ENCODE results near the gene BGN.

BGN gene

DNA sequence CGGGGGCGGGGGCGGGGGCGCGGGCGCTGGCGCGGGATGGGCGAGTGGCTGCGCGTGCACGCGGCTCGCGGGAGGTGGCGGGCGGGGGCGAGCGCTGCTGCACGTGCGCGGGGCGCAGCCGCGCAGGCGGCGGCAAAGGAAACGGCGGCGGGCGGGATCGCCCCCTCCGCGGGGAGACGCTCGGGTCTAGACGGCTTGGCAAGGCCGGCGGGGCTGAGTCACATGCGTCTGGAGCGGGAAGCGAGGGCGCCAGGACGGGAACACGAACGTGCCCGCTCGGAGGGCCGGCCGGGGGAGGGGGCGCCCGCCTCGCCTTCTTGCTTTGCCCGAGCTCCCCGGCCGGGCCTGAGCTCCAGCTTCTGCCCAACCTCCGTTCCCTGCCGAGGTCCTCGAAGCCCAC, 20.1 kb upstream of the BGN start:
- peaks cover 0 to 4% of the 10 kb centered on the region in 2 experiments for H3K27me3 ChIP-seq (ENCODE audit: control insufficient read depth in 1 of 2, insufficient read depth in 1 of 2, low read length in 2 of 2)
- H3K18ac ChIP-seq (ENCODE audit: low read depth in 1 of 2, low read length in 2 of 2) = peak overlapping the region in 1 of 2 experiments; percentile 80
- H3K14ac ChIP-seq (ENCODE audit: low read length in 2 of 2) = peak overlapping the region in 1 of 2 experiments; percentile 20
- H3K36me3 ChIP-seq (ENCODE audit: control insufficient read depth in 1 of 2, insufficient read depth in 2 of 2, low read depth in 1 of 2, low read length in 2 of 2) = no peaks in the 10 kb centered on the region
- H3K27ac ChIP-seq (ENCODE audit: low read length, poor library complexity, severe bottlenecking) = no peak overlapping the region
- H2BK5ac ChIP-seq (ENCODE audit: low read depth, low read length, poor library complexity, severe bottlenecking) = no peak overlapping the region
- peak overlapping the region; percentile 49 for H2BK120ac ChIP-seq (ENCODE audit: low read depth, low read length)
- no peak overlapping the region for H3K9ac ChIP-seq (ENCODE audit: low read length)
- H2AK5ac ChIP-seq (ENCODE audit: low read length, severe bottlenecking) = no peak overlapping the region
- whole genome bisulfite sequencing = 2% methylated on average over 11 of the region's 59 CpGs
- H2BK15ac ChIP-seq (ENCODE audit: low read depth, poor library complexity, severe bottlenecking) = no peak overlapping the region
- no peaks in the 10 kb centered on the region for H3K9me3 ChIP-seq (ENCODE audit: control insufficient read depth, low read length)
- H4K91ac ChIP-seq (ENCODE audit: low read length) = peak overlapping the region; percentile 68
- H3K23ac ChIP-seq (ENCODE audit: low read length in 2 of 2) = no peak overlapping the region
- peak; percentile 54 for DNase-seq
- H3K4me3 ChIP-seq (ENCODE audit: insufficient read depth in 1 of 2, low read depth in 1 of 2, low read length in 2 of 2) = peak overlapping the region in 1 of 2 experiments; percentile 47
- peak overlapping the region; percentile 54 for H4K8ac ChIP-seq (ENCODE audit: low read length)
- peaks cover 3% of the 10 kb centered on the region for H3K79me1 ChIP-seq (replicated peaks; ENCODE audit: low read length, poor library complexity, severe bottlenecking)
- H3K4me1 ChIP-seq (ENCODE audit: control insufficient read depth, insufficient read depth, low read depth, low read length) = peaks cover 25% of the 10 kb centered on the region
- no peak overlapping the region for H3K4ac ChIP-seq (ENCODE audit: low read depth in 1 of 2, low read length in 2 of 2)
- no peak overlapping the region for H2AFZ ChIP-seq (ENCODE audit: low read depth, low read length)
- no peak overlapping the region for H3K4me2 ChIP-seq (ENCODE audit: low read length, poor library complexity, severe bottlenecking)
- H2BK12ac ChIP-seq (ENCODE audit: low read length in 2 of 2) = peak overlapping the region in 1 of 2 experiments; percentile 54

- H3K9me3 ChIP-seq (ENCODE audit: control insufficient read depth, low read length) = no peaks in the 10 kb centered on the region
- WGBS = 83% methylated on average over 7 of the region's 7 CpGs
- no peak overlapping the region for H3K23ac ChIP-seq (ENCODE audit: low read length in 2 of 2)
- H3K79me1 ChIP-seq (replicated peaks; ENCODE audit: low read length, poor library complexity, severe bottlenecking) = no peaks in the 10 kb centered on the region
- peak overlapping the region in 1 of 2 experiments; percentile 54 for H2BK12ac ChIP-seq (ENCODE audit: low read length in 2 of 2)
- H3K36me3 ChIP-seq (ENCODE audit: control insufficient read depth in 1 of 2, insufficient read depth in 2 of 2, low read depth in 1 of 2, low read length in 2 of 2) = no peaks in the 10 kb centered on the region
- H3K4me1 ChIP-seq (ENCODE audit: control insufficient read depth, insufficient read depth, low read depth, low read length) = peaks cover 25% of the 10 kb centered on the region
- peak overlapping the region in 1 of 2 experiments; percentile 47 for H3K4me3 ChIP-seq (ENCODE audit: insufficient read depth in 1 of 2, low read depth in 1 of 2, low read length in 2 of 2)
- no peak overlapping the region for H2AFZ ChIP-seq (ENCODE audit: low read depth, low read length)
- H3K18ac ChIP-seq (ENCODE audit: low read depth in 1 of 2, low read length in 2 of 2) = peak overlapping the region; percentile 33 to 80
- no peak overlapping the region for H3K4me2 ChIP-seq (ENCODE audit: low read length, poor library complexity, severe bottlenecking)
- H2AK5ac ChIP-seq (ENCODE audit: low read length, severe bottlenecking) = no peak overlapping the region
- H3K27me3 ChIP-seq (ENCODE audit: control insufficient read depth in 1 of 2, insufficient read depth in 1 of 2, low read length in 2 of 2) = peaks cover 0 to 4% of the 10 kb centered on the region in 2 experiments
- peak overlapping the region in 1 of 2 experiments; percentile 8 for H3K4ac ChIP-seq (ENCODE audit: low read depth in 1 of 2, low read length in 2 of 2)
- no peak overlapping the region for H2BK15ac ChIP-seq (ENCODE audit: low read depth, poor library complexity, severe bottlenecking)
- H4K91ac ChIP-seq (ENCODE audit: low read length) = peak overlapping the region; percentile 68
- DNase-seq = no peak
- H4K8ac ChIP-seq (ENCODE audit: low read length) = peak overlapping the region; percentile 54
- H2BK120ac ChIP-seq (ENCODE audit: low read depth, low read length) = peak overlapping the region; percentile 49
- H3K27ac ChIP-seq (ENCODE audit: low read length, poor library complexity, severe bottlenecking) = no peak overlapping the region
- H2BK5ac ChIP-seq (ENCODE audit: low read depth, low read length, poor library complexity, severe bottlenecking) = no peak overlapping the region
- H3K9ac ChIP-seq (ENCODE audit: low read length) = no peak overlapping the region
- H3K14ac ChIP-seq (ENCODE audit: low read length in 2 of 2) = peak overlapping the region in 1 of 2 experiments; percentile 20
These were observed 19.5 kb upstream of the BGN start for GRCh38 chrX:153475271-153475670.

DNA sequence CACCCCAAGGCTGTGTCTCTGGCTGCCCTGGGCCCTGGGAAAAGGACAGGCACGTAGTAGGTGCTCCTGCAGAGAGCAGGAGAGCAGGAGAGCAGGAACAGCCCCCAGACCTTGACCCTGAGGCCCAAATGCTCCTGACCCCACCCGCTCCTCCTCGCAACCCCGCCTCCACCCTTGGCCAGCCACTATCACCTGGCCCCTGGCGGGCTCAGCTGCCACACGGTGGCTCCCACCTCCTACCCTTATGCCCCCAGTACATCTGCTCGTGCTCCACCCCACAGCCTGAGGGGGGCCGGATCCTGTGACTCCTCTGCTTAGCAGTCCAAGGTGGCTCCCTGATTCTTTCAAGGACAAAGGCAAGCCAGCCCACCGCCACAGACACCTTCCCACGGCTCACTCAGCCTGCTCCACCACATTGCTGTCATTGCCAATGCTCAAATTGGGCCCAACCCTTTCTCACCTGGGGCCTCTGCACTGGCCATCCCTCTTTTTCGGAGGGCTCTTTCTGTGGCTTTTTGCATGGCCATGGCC, 19.0 kb upstream of the BGN start:
- Histone ChIP-seq H3K4me2 (ENCODE audit: low read length, poor library complexity, severe bottlenecking) (no peak overlapping the region), H3K4me1 (ENCODE audit: control insufficient read depth, insufficient read depth, low read depth, low read length) (peaks cover 25% of the 10 kb centered on the region), H3K36me3 (ENCODE audit: control insufficient read depth in 1 of 2, insufficient read depth in 2 of 2, low read depth in 1 of 2, low read length in 2 of 2) (no peaks in the 10 kb centered on the region), H4K91ac (ENCODE audit: low read length) (no peak overlapping the region), H2BK15ac (ENCODE audit: low read depth, poor library complexity, severe bottlenecking) (no peak overlapping the region), H3K27me3 (ENCODE audit: control insufficient read depth in 1 of 2, insufficient read depth in 1 of 2, low read length in 2 of 2) (peaks cover 0 to 4% of the 10 kb centered on the region in 2 experiments), H2AFZ (ENCODE audit: low read depth, low read length) (no peak overlapping the region), H3K79me1 (replicated peaks; ENCODE audit: low read length, poor library complexity, severe bottlenecking) (no peaks in the 10 kb centered on the region), H4K8ac (ENCODE audit: low read length) (no peak overlapping the region), H3K14ac (ENCODE audit: low read length in 2 of 2) (no peak overlapping the region), H3K4ac (ENCODE audit: low read depth in 1 of 2, low read length in 2 of 2) (no peak overlapping the region), H3K27ac (ENCODE audit: low read length, poor library complexity, severe bottlenecking) (no peak overlapping the region), H3K23ac (ENCODE audit: low read length in 2 of 2) (no peak overlapping the region), H2BK120ac (ENCODE audit: low read depth, low read length) (no peak overlapping the region), H2AK5ac (ENCODE audit: low read length, severe bottlenecking) (no peak overlapping the region), H3K18ac (ENCODE audit: low read depth in 1 of 2, low read length in 2 of 2) (peak overlapping the region in 1 of 2 experiments; percentile 57), H2BK12ac (ENCODE audit: low read length in 2 of 2) (no peak overlapping the region), H3K4me3 (ENCODE audit: insufficient read depth in 1 of 2, low read depth in 1 of 2, low read length in 2 of 2) (no peak overlapping the region), H3K9ac (ENCODE audit: low read length) (no peak overlapping the region), H3K9me3 (ENCODE audit: control insufficient read depth, low read length) (no peaks in the 10 kb centered on the region), H2BK5ac (ENCODE audit: low read depth, low read length, poor library complexity, severe bottlenecking) (no peak overlapping the region)
- WGBS = 89% methylated on average over 11 of the region's 11 CpGs
- no peak for DNase-seq

DNA sequence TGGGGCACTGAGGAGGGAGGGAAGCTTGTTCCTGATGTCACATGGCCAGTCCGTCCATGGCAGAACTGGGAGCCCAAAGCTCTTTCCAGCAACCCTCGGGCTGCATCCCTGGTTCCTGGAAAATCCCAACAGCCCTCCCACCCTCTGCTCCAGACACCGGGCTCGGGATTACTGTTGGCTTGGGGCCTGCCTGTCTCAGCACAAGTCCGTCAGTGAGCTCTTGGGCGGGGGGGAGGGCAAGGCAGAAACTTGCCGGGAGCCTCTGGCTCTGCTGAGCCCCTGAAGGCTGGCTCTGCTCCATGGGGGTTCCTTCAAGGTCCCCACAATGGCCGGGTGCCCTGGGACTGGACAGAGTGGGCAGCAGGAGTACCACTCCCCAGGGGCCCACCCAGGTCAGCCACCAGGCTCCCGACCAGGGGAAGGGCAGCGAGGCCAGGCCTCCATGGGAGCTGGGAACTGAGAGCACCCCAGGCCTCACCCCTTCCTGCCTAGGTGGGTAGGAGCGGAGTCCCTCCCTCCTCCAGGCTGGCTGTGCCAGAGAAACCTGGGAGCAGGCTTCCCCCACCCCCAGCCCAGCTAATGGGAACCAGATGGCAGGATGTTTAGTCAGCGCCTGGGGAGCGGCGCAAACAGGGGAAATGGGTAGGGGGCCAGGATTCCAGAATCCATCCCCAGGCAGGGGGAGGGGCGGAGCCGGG, 18.0 kb upstream of the BGN start:
- Histone ChIP-seq H3K4me3 (ENCODE audit: insufficient read depth in 1 of 2, low read depth in 1 of 2, low read length in 2 of 2) (peak overlapping the region in 1 of 2 experiments; percentile 24), H3K14ac (ENCODE audit: low read length in 2 of 2) (no peak overlapping the region)
- 44% methylated on average over 9 of the region's 16 CpGs for WGBS

More for the DNA sequence above, 18.0 kb upstream of the BGN start:
- Histone ChIP-seq H2BK5ac (ENCODE audit: low read depth, low read length, poor library complexity, severe bottlenecking) (no peak overlapping the region), H3K23ac (ENCODE audit: low read length in 2 of 2) (no peak overlapping the region), H2AFZ (ENCODE audit: low read depth, low read length) (no peak overlapping the region), H3K18ac (ENCODE audit: low read depth in 1 of 2, low read length in 2 of 2) (peak overlapping the region; percentile 32 to 33), H3K36me3 (ENCODE audit: control insufficient read depth in 1 of 2, insufficient read depth in 2 of 2, low read depth in 1 of 2, low read length in 2 of 2) (no peaks in the 10 kb centered on the region), H2BK12ac (ENCODE audit: low read length in 2 of 2) (no peak overlapping the region), H3K4me2 (ENCODE audit: low read length, poor library complexity, severe bottlenecking) (no peak overlapping the region), H2AK5ac (ENCODE audit: low read length, severe bottlenecking) (no peak overlapping the region), H3K4ac (ENCODE audit: low read depth in 1 of 2, low read length in 2 of 2) (no peak overlapping the region), H3K4me1 (ENCODE audit: control insufficient read depth, insufficient read depth, low read depth, low read length) (peaks cover 16% of the 10 kb centered on the region), H3K9ac (ENCODE audit: low read length) (peak overlapping the region; percentile 9), H3K9me3 (ENCODE audit: control insufficient read depth, low read length) (no peaks in the 10 kb centered on the region), H4K8ac (ENCODE audit: low read length) (peak overlapping the region; percentile 75), H3K27ac (ENCODE audit: low read length, poor library complexity, severe bottlenecking) (no peak overlapping the region), H3K79me1 (replicated peaks; ENCODE audit: low read length, poor library complexity, severe bottlenecking) (no peaks in the 10 kb centered on the region), H2BK15ac (ENCODE audit: low read depth, poor library complexity, severe bottlenecking) (peak overlapping the region; percentile 19), H4K91ac (ENCODE audit: low read length) (peak overlapping the region; percentile 69), H2BK120ac (ENCODE audit: low read depth, low read length) (peak overlapping the region; percentile 49), H3K27me3 (ENCODE audit: control insufficient read depth in 1 of 2, insufficient read depth in 1 of 2, low read length in 2 of 2) (peaks cover 0 to 4% of the 10 kb centered on the region in 2 experiments)
- no peak for DNase-seq
